ENCODE results near the gene OSBP2. TPM values are rescaled to one million over a fixed set of nuclear protein-coding genes. Genes with fewer than 3 reads are reported as not detected.
A peak's percentile ranks its signal among the peaks of the same experiment; 100 is the strongest.

OSBP2 gene
- polyA plus RNA-seq, 1 donor (not counting 4 experiments of a cell fraction or from before 2014, with no cell fraction given), result 3.0 TPM

GRCh38 chr22:30889996-30890480, 195.4 kb downstream of the OSBP2 start:
- Histone ChIP-seq H3K9me3 (ENCODE audit: control insufficient read depth, low read depth, low read length) (no peaks in the 10 kb centered on the region), H3K27ac (ENCODE audit: control insufficient read depth, insufficient read depth, low read length) (no peak overlapping the region), H3K4me1 (ENCODE audit: control insufficient read depth, extremely low read depth, insufficient read depth, low read length) (no peaks in the 10 kb centered on the region), H3K9ac (ENCODE audit: control insufficient read depth, extremely low read depth, insufficient read depth, low read length) (no peak overlapping the region), H3K36me3 (ENCODE audit: control insufficient read depth in 2 of 2, extremely low read depth in 1 of 2, insufficient read depth in 2 of 2, low read length in 2 of 2) (peaks cover 0 to 29% of the 10 kb centered on the region in 2 experiments), H3K4me3 (ENCODE audit: control insufficient read depth in 2 of 3, extremely low read depth in 1 of 3, insufficient read depth in 2 of 3, low read depth in 1 of 3, low read length in 3 of 3) (no peak overlapping the region), H3K9me1 (ENCODE audit: control insufficient read depth, extremely low read depth, insufficient read depth, low read length) (no peaks in the 10 kb centered on the region), H3K27me3 (ENCODE audit: control insufficient read depth, extremely low read depth, insufficient read depth, low read length) (no peaks in the 10 kb centered on the region), H3K4me2 (ENCODE audit: control insufficient read depth, extremely low read depth, insufficient read depth, low read depth, low read length) (no peak overlapping the region), H2AFZ (ENCODE audit: control insufficient read depth, low read length) (no peak overlapping the region), H4K20me1 (ENCODE audit: control insufficient read depth, extremely low read depth, insufficient read depth, low read length) (no peaks in the 10 kb centered on the region), H3K79me2 (ENCODE audit: control insufficient read depth, insufficient read depth, low read length) (no peaks in the 10 kb centered on the region)
- dilution Hi-C loops (cut with MboI; ENCODE audit: extremely low pct_ligation_motif_present, low sequenced_read_pairs), result no loop called here
- FAIRE-seq (no peak), DNase-seq (ENCODE audit: low read depth, low spot score) (no peak)
- TF ChIP-seq EZH2 (IDR thresholded peaks at IDR 0.05; ENCODE audit: low read length), result no peak
- no peak for TF ChIP-seq CTCF (optimal IDR thresholded peaks at IDR 0.05 in 1 of 3, IDR thresholded peaks at IDR 0.05 in 1 of 3, conservative IDR thresholded peaks at IDR 0.05 in 1 of 3; ENCODE audit: extremely low read depth in 1 of 3, insufficient read depth in 2 of 3, low read length in 3 of 3)

- no peak overlapping the region for H2AFZ ChIP-seq (ENCODE audit: control insufficient read depth, low read length)
- no peaks in the 10 kb centered on the region for H3K4me1 ChIP-seq (ENCODE audit: control insufficient read depth, extremely low read depth, insufficient read depth, low read length)
- no peak for DNase-seq (ENCODE audit: low read depth, low spot score)
- H4K20me1 ChIP-seq (ENCODE audit: control insufficient read depth, extremely low read depth, insufficient read depth, low read length), result no peaks in the 10 kb centered on the region
- no peaks in the 10 kb centered on the region for H3K27me3 ChIP-seq (ENCODE audit: control insufficient read depth, extremely low read depth, insufficient read depth, low read length)
- FAIRE-seq, result no peak
- H3K27ac ChIP-seq (ENCODE audit: control insufficient read depth, insufficient read depth, low read length), result no peak overlapping the region
- H3K4me2 ChIP-seq (ENCODE audit: control insufficient read depth, extremely low read depth, insufficient read depth, low read depth, low read length), result no peak overlapping the region
- dilution Hi-C loops (cut with MboI; ENCODE audit: extremely low pct_ligation_motif_present, low sequenced_read_pairs), result no loop called here
- no peaks in the 10 kb centered on the region for H3K9me1 ChIP-seq (ENCODE audit: control insufficient read depth, extremely low read depth, insufficient read depth, low read length)
- H3K4me3 ChIP-seq (ENCODE audit: control insufficient read depth in 2 of 3, extremely low read depth in 1 of 3, insufficient read depth in 2 of 3, low read depth in 1 of 3, low read length in 3 of 3), result no peak overlapping the region
- TF ChIP-seq CTCF (optimal IDR thresholded peaks at IDR 0.05 in 1 of 3, IDR thresholded peaks at IDR 0.05 in 1 of 3, conservative IDR thresholded peaks at IDR 0.05 in 1 of 3; ENCODE audit: extremely low read depth in 1 of 3, insufficient read depth in 2 of 3, low read length in 3 of 3) (peak; percentile 85 to 96 (median 95)), EZH2 (IDR thresholded peaks at IDR 0.05; ENCODE audit: low read length) (no peak)
- no peak overlapping the region for H3K9ac ChIP-seq (ENCODE audit: control insufficient read depth, extremely low read depth, insufficient read depth, low read length)
- no peaks in the 10 kb centered on the region for H3K9me3 ChIP-seq (ENCODE audit: control insufficient read depth, low read depth, low read length)
- H3K79me2 ChIP-seq (ENCODE audit: control insufficient read depth, insufficient read depth, low read length), result no peaks in the 10 kb centered on the region
- H3K36me3 ChIP-seq (ENCODE audit: control insufficient read depth in 2 of 2, extremely low read depth in 1 of 2, insufficient read depth in 2 of 2, low read length in 2 of 2), result peaks cover 0 to 29% of the 10 kb centered on the region in 2 experiments
These were observed 196.2 kb downstream of the OSBP2 start for GRCh38 chr22:30890686-30891442.

Measured in keratinocyte (primary cell).